Measurements from ENCODE around the gene PXN.
"Not testable (repeated sequence)": the region's sequence is repeated elsewhere in the genome, so short reads cannot be mapped to it uniquely, and the experiment has no call there.

Gene PXN

GRCh38 chr12:120199595-120200306 lies 65.8 kb downstream of the PXN start:
- peak; percentile 65 for DNase-seq
- in situ Hi-C loops (cut with HindIII; ENCODE audit: low pct_ligation_motif_present, low pct_unique_long_range_greater_than_20kb, low sequenced_read_pairs) = loop anchor here (10.0 kb wide), 1 partner anchor 65 kb away; the partner anchor contains the start of gene PXN

- no peak for DNase-seq
- in situ Hi-C loops (cut with HindIII; ENCODE audit: low pct_ligation_motif_present, low pct_unique_long_range_greater_than_20kb, low sequenced_read_pairs) = no loop called here
These were observed 66.5 kb downstream of the PXN start for GRCh38 chr12:120199025-120199424.

- in situ Hi-C loops (cut with HindIII; ENCODE audit: low pct_ligation_motif_present, low pct_unique_long_range_greater_than_20kb, low sequenced_read_pairs) = no loop called here
- no peak for DNase-seq
These were observed 68.0 kb downstream of the PXN start for GRCh38 chr12:120197542-120197887.

GRCh38 chr12:120196817-120197541 lies 68.6 kb downstream of the PXN start:
- DNase-seq; in situ Hi-C loops (cut with HindIII; ENCODE audit: low pct_ligation_motif_present, low pct_unique_long_range_greater_than_20kb, low sequenced_read_pairs): not testable (repeated sequence)

- no peak for DNase-seq
- in situ Hi-C loops (cut with HindIII; ENCODE audit: low pct_ligation_motif_present, low pct_unique_long_range_greater_than_20kb, low sequenced_read_pairs) = no loop called here
These were observed 69.2 kb downstream of the PXN start for GRCh38 chr12:120196363-120196762.

- in situ Hi-C loops (cut with HindIII; ENCODE audit: low pct_ligation_motif_present, low pct_unique_long_range_greater_than_20kb, low sequenced_read_pairs) = no loop called here
These were observed 70.8 kb downstream of the PXN start, which contains the start of gene GCN1 for GRCh38 chr12:120194534-120195395. Gene GCN1 (minus strand): TSS chr12:120194715. CDS start chr12:120194697, 18 bp downstream.

GRCh38 chr12:120194226-120194533 lies 71.3 kb downstream of the PXN start:
- no peak for DNase-seq
- in situ Hi-C loops (cut with HindIII; ENCODE audit: low pct_ligation_motif_present, low pct_unique_long_range_greater_than_20kb, low sequenced_read_pairs) = no loop called here

More at GRCh38 chr12:120194534-120195395, 70.8 kb downstream of the PXN start, which contains the start of gene GCN1:
- DNase-seq = peak; percentile 90

GRCh38 chr12:120193286-120193685 lies 72.2 kb downstream of the PXN start:
- in situ Hi-C loops (cut with HindIII; ENCODE audit: low pct_ligation_motif_present, low pct_unique_long_range_greater_than_20kb, low sequenced_read_pairs); DNase-seq: not testable (repeated sequence)

GRCh38 chr12:120190985-120191480 lies 74.5 kb downstream of the PXN start:
- in situ Hi-C loops (cut with HindIII; ENCODE audit: low pct_ligation_motif_present, low pct_unique_long_range_greater_than_20kb, low sequenced_read_pairs) = no loop called here
- no peak for DNase-seq

- in situ Hi-C loops (cut with HindIII; ENCODE audit: low pct_ligation_motif_present, low pct_unique_long_range_greater_than_20kb, low sequenced_read_pairs) = no loop called here
- DNase-seq = no peak
These were observed 75.1 kb downstream of the PXN start for GRCh38 chr12:120190386-120190785.

GRCh38 chr12:120186654-120187053 lies 78.9 kb downstream of the PXN start:
- in situ Hi-C loops (cut with HindIII; ENCODE audit: low pct_ligation_motif_present, low pct_unique_long_range_greater_than_20kb, low sequenced_read_pairs) = no loop called here
- no peak for DNase-seq

GRCh38 chr12:120183211-120183631 lies 82.3 kb downstream of the PXN start:
- in situ Hi-C loops (cut with HindIII; ENCODE audit: low pct_ligation_motif_present, low pct_unique_long_range_greater_than_20kb, low sequenced_read_pairs) = no loop called here

GRCh38 chr12:120181991-120182631 lies 83.4 kb downstream of the PXN start:
- peak; percentile 74 for DNase-seq
- in situ Hi-C loops (cut with HindIII; ENCODE audit: low pct_ligation_motif_present, low pct_unique_long_range_greater_than_20kb, low sequenced_read_pairs) = no loop called here

More at GRCh38 chr12:120183211-120183631, 82.3 kb downstream of the PXN start:
- peak; percentile 90 for DNase-seq

- DNase-seq = no peak
- in situ Hi-C loops (cut with HindIII; ENCODE audit: low pct_ligation_motif_present, low pct_unique_long_range_greater_than_20kb, low sequenced_read_pairs) = no loop called here
These were observed 84.6 kb downstream of the PXN start for GRCh38 chr12:120180975-120181374.

- in situ Hi-C loops (cut with HindIII; ENCODE audit: low pct_ligation_motif_present, low pct_unique_long_range_greater_than_20kb, low sequenced_read_pairs) = no loop called here
- DNase-seq = no peak
These were observed 90.0 kb downstream of the PXN start for GRCh38 chr12:120175537-120175936.

- in situ Hi-C loops (cut with HindIII; ENCODE audit: low pct_ligation_motif_present, low pct_unique_long_range_greater_than_20kb, low sequenced_read_pairs) = no loop called here
- no peak for DNase-seq
These were observed 90.5 kb downstream of the PXN start for GRCh38 chr12:120175062-120175461.

GRCh38 chr12:120172053-120172452 lies 93.5 kb downstream of the PXN start:
- in situ Hi-C loops (cut with HindIII; ENCODE audit: low pct_ligation_motif_present, low pct_unique_long_range_greater_than_20kb, low sequenced_read_pairs) = no loop called here
- no peak for DNase-seq

GRCh38 chr12:120170631-120171030 lies 94.9 kb downstream of the PXN start:
- DNase-seq = no peak
- in situ Hi-C loops (cut with HindIII; ENCODE audit: low pct_ligation_motif_present, low pct_unique_long_range_greater_than_20kb, low sequenced_read_pairs) = no loop called here

Measured in ACHN (cell line).